Kidney epithelial cell (primary cell): ENCODE measurements around the gene PCSK2. TPM values are rescaled to one million over a fixed set of nuclear protein-coding genes. Genes with fewer than 3 reads are reported as not detected.

Source experiments
- DNase-seq: peaks from one replicate; pipeline ENCODE4 v3.0.0-alpha.2; 2010; ENCODE audit warnings: low read depth
- H3K27me3 ChIP-seq: 2 replicates; pipeline ENCODE4 v1.6.0; 2011; ENCODE audit warnings: low read length; ENCODE audit not compliant: control insufficient read depth, insufficient read depth
- H3K36me3 ChIP-seq: 2 replicates; pipeline ENCODE4 v1.5.1; 2011; ENCODE audit warnings: low read length; ENCODE audit not compliant: control insufficient read depth, insufficient read depth
- H3K4me3 ChIP-seq: 2 replicates; pipeline ENCODE4 v1.5.1; 2011; ENCODE audit warnings: low read depth, mild to moderate bottlenecking, control low read depth, low read length
- total RNA-seq: library from RNA; depleted of rRNA; stranded (reverse); fragments of >200 nt; gene quantifications from 2 replicates; pipeline ENCODE4 v1.2.3, GENCODE V29; 2015
- TF ChIP-seq, protein P1 (sequence below): IDR thresholded peaks from 2 replicates; pipeline ENCODE4 v1.5.1; 2011; ENCODE audit warnings: mild to moderate bottlenecking, moderate library complexity, low read length, control low read depth, inconsistent platforms; ENCODE audit not compliant: insufficient read depth, poor library complexity, severe bottlenecking

Gene PCSK2
- total RNA-seq, 1 donor from 2014 or later: 0.04 TPM

- Histone ChIP-seq H3K4me3 (no peak overlapping the region), H3K36me3 (no peaks in the 10 kb centered on the region), H3K27me3 (peaks cover 13% of the 10 kb centered on the region)
- TF ChIP-seq, protein P1, sequence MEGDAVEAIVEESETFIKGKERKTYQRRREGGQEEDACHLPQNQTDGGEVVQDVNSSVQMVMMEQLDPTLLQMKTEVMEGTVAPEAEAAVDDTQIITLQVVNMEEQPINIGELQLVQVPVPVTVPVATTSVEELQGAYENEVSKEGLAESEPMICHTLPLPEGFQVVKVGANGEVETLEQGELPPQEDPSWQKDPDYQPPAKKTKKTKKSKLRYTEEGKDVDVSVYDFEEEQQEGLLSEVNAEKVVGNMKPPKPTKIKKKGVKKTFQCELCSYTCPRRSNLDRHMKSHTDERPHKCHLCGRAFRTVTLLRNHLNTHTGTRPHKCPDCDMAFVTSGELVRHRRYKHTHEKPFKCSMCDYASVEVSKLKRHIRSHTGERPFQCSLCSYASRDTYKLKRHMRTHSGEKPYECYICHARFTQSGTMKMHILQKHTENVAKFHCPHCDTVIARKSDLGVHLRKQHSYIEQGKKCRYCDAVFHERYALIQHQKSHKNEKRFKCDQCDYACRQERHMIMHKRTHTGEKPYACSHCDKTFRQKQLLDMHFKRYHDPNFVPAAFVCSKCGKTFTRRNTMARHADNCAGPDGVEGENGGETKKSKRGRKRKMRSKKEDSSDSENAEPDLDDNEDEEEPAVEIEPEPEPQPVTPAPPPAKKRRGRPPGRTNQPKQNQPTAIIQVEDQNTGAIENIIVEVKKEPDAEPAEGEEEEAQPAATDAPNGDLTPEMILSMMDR: no peak
- DNase-seq: no peak
These were observed 99.3 kb downstream of the PCSK2 start for GRCh38 chr20:17326096-17326495.

GRCh38 chr20:17327185-17328148 is 100.6 kb downstream of the PCSK2 start:
- no peak for DNase-seq

DNA sequence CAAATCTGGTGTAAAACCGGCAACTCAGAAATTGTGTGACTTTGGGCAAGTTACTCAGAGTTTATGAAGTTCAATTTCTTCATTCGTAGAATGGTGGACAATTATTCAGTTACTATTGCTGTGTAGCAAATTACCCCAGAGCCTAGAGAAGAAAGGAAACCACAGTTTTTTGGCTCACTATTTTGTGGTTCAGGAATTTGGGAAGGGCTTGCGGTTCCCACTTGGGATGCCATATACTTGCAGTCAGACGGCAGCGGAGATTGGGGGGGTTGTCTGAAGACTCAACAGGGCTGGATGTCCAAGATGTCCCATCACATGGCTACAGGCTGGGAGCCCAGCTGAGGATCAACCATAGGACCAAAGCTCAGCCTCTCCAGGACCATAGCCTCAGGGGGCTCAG is 108.1 kb downstream of the PCSK2 start:
- Histone ChIP-seq H3K27me3 (no peaks in the 10 kb centered on the region), H3K4me3 (no peak overlapping the region), H3K36me3 (no peaks in the 10 kb centered on the region)
- no peak for DNase-seq
- TF ChIP-seq, protein P1: no peak

More at GRCh38 chr20:17327185-17328148, 100.6 kb downstream of the PCSK2 start:
- Histone ChIP-seq H3K36me3 (no peaks in the 10 kb centered on the region), H3K4me3 (no peak overlapping the region), H3K27me3 (peaks cover 13% of the 10 kb centered on the region)
- TF ChIP-seq, protein P1: no peak

DNA sequence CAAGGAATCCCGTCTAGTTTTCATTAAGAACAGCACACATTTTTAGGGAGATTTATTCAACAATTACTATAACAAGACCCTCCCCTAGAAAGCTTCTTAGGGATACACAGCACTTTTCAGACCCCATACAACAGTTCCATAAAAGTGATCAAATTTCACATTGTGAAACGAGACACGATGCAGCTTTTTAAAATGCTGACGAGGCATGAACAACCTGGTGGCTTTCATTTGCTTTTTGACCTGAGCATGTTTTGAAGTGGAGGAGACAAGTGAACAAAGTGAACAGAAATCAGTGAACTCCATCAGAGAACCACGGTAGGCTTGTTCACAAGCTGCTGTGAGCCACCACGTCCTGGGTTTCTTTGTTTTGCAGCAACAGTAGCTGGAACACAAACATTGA is 112.2 kb downstream of the PCSK2 start:
- no peak for DNase-seq
- H3K36me3 ChIP-seq: no peaks in the 10 kb centered on the region
- H3K4me3 ChIP-seq: no peak overlapping the region
- TF ChIP-seq, protein P1: no peak
- no peaks in the 10 kb centered on the region for H3K27me3 ChIP-seq

DNA sequence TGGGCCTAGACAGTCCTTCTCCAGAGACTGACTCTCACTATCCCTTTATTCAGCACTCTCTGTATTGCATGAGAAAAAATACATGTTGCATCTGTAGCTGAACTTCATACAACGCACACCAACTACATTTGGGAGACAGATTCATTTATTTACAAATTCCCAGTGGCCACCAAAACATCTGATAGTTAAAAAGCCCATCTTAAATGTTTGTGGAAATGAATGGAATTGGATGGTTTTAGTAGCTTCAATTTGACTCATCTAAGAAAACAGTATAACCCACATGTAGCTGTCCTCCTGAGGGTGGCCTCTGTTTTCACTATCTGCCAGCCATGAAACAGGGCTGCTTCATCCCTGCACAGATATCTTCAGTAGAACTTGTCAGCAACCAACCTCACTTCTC is 116.3 kb downstream of the PCSK2 start:
- no peak overlapping the region for H3K4me3 ChIP-seq
- no peaks in the 10 kb centered on the region for H3K27me3 ChIP-seq
- TF ChIP-seq, protein P1: no peak

More for the DNA sequence above, 116.3 kb downstream of the PCSK2 start:
- H3K36me3 ChIP-seq: no peaks in the 10 kb centered on the region
- DNase-seq: no peak
